B cell (primary cell): ENCODE results near the gene CSF1R. TPM values are rescaled to one million over a fixed set of nuclear protein-coding genes. Genes with fewer than 3 reads are reported as not detected.
"Not testable (repeated sequence)": the region's sequence is repeated elsewhere in the genome, so short reads cannot be mapped to it uniquely, and the experiment has no call there.

ENCODE experiments used
- ATAC-seq: fragments of 200-7000 bp; cut with Tn5 transposase; one replicate; pipeline ENCODE4 v1.10.0; 2021; ENCODE audit warnings: low read depth, mild to moderate bottlenecking, moderate number of reproducible peaks, moderate library complexity
- CTCF ChIA-PET: fragments of 350-600 bp; sonication (Branson Sonifier 250); formaldehyde crosslinking; loops from one replicate; lab custom pipeline; 2021; ENCODE audit warnings: antibody characterized with exemption, inconsistent platforms; lab: Charles Lee
- POLR2A ChIA-PET: fragments of 350-600 bp; sonication (Branson Sonifier 250); formaldehyde crosslinking; loops from one replicate; lab custom pipeline; 2021; ENCODE audit warnings: antibody characterized with exemption; lab: Charles Lee
- DNase-seq: peaks from one replicate; pipeline ENCODE4 v3.0.0; 2013
- H2AFZ ChIP-seq: 2 replicates; pipeline ENCODE4 v1.6.1; 2012; ENCODE audit warnings: mild to moderate bottlenecking, low read depth, low read length; ENCODE audit not compliant: insufficient read depth, poor library complexity, severe bottlenecking
- H3K27ac ChIP-seq, 2 donors: 1 replicate in 1 of 2; 2 replicates in 1 of 2; pipeline ENCODE4 v1.5.1; 2012 to 2013; ENCODE audit warnings: low read length in 2 of 2, mild to moderate bottlenecking in 2 of 2, moderate library complexity in 1 of 2
- H3K27me3 ChIP-seq, 4 experiments: fragments of 200-600 bp in 1 of 4; sonication (generic) in 1 of 4; replicated peaks in 1 of 4; 1 replicate in 2 of 4; 2 replicates in 2 of 4; pipeline versions ENCODE4 v1.6.1 to v1.7.0; 2013 to 2016; ENCODE audit warnings: low read length in 3 of 4, mild to moderate bottlenecking in 2 of 4, mixed read lengths in 1 of 4, moderate library complexity in 1 of 4; ENCODE audit not compliant: insufficient read depth in 4 of 4, control insufficient read depth in 3 of 4; ENCODE audit errors: control extremely low read depth in 1 of 4
- H3K36me3 ChIP-seq, 2 experiments: replicated peaks in 1 of 2; 1 replicate in 1 of 2; 2 replicates in 1 of 2; pipeline versions ENCODE4 v1.6.1 to v1.7.1; 2013; ENCODE audit warnings: low read length in 1 of 2; ENCODE audit not compliant: insufficient read depth in 2 of 2, control insufficient read depth in 1 of 2; ENCODE audit errors: control extremely low read depth in 1 of 2, extremely low read depth in 1 of 2
- H3K4me1 ChIP-seq, 2 donors: fragments of 200-600 bp in 1 of 2; sonication (generic) in 1 of 2; 1 replicate in 1 of 2; 2 replicates in 1 of 2; pipeline versions ENCODE4 v1.5.1 to v1.6.1; 2013 to 2017; ENCODE audit warnings: low read length in 2 of 2; ENCODE audit not compliant: control insufficient read depth in 2 of 2, insufficient read depth in 2 of 2
- H3K4me2 ChIP-seq: replicated peaks from 2 replicates; pipeline ENCODE3; 2012; ENCODE audit warnings: mild to moderate bottlenecking, low read depth, low read length; ENCODE audit not compliant: poor library complexity, severe bottlenecking
- H3K4me3 ChIP-seq, 5 experiments: fragments of 200-600 bp in 1 of 5; sonication (generic) in 1 of 5; 1 replicate in 3 of 5; 2 replicates in 2 of 5; pipeline versions ENCODE4 v1.5.1 to v1.7.0; 2011 to 2016; ENCODE audit warnings: low read length in 4 of 5, mild to moderate bottlenecking in 4 of 5, low read depth in 2 of 5, control low read depth in 1 of 5, moderate library complexity in 1 of 5; ENCODE audit not compliant: insufficient read depth in 1 of 5; ENCODE audit errors: control extremely low read depth in 1 of 5, extremely low read depth in 1 of 5
- H3K79me2 ChIP-seq: fragments of 200-600 bp; sonication (generic); one replicate; pipeline ENCODE4 v1.6.0; 2016; ENCODE audit warnings: low read length; ENCODE audit not compliant: control insufficient read depth, insufficient read depth
- H3K9ac ChIP-seq: fragments of 200-600 bp; sonication (generic); 2 replicates; pipeline ENCODE4 v1.6.1; 2017; ENCODE audit warnings: mild to moderate bottlenecking, low read length, moderate library complexity
- H3K9me3 ChIP-seq, 3 donors: one replicate each; pipeline versions ENCODE4 v1.6.1 to v1.7.1; 2013; ENCODE audit warnings: low read length in 2 of 3; ENCODE audit not compliant: control insufficient read depth in 2 of 3, insufficient read depth in 1 of 3; ENCODE audit errors: control extremely low read depth in 1 of 3
- H4K20me1 ChIP-seq: 2 replicates; pipeline ENCODE4 v1.6.0; 2012; ENCODE audit warnings: mild to moderate bottlenecking, low read length; ENCODE audit not compliant: insufficient read depth, control insufficient read depth, poor library complexity, severe bottlenecking
- H3K27ac Mint-ChIP-seq: one replicate; pipeline ENCODE4 v1.8.0; 2021; ENCODE audit warnings: mixed read lengths
- H3K27me3 Mint-ChIP-seq: one replicate; pipeline ENCODE4 v1.8.0; 2021; ENCODE audit warnings: mixed read lengths
- H3K4me1 Mint-ChIP-seq: one replicate; pipeline ENCODE4 v1.8.0; 2021; ENCODE audit warnings: mixed read lengths
- H3K4me3 Mint-ChIP-seq: one replicate; pipeline ENCODE4 v1.8.0; 2021; ENCODE audit warnings: mixed read lengths
- H3K9me3 Mint-ChIP-seq: one replicate; pipeline ENCODE4 v1.8.0; 2022; ENCODE audit warnings: mixed read lengths; ENCODE audit not compliant: insufficient read depth
- CTCF ChIP-seq: fragments of 200-600 bp; IDR thresholded peaks from one replicate; pipeline ENCODE4 v1.8.0; 2022; ENCODE audit warnings: antibody characterized with exemption, mild to moderate bottlenecking
- EZH2 ChIP-seq: IDR thresholded peaks from 2 replicates; pipeline ENCODE4 v1.6.1; 2012; ENCODE audit warnings: borderline replicate concordance, low read depth, mild to moderate bottlenecking, moderate library complexity, low read length; ENCODE audit not compliant: insufficient read depth, poor library complexity, severe bottlenecking
- WGBS: methylation state at CpG from one replicate; pipeline ENCODE4 v1.1.5; 2013; ENCODE audit warnings: missing lambda C conversion rate; ENCODE audit not compliant: insufficient coverage; 5-methylcytosine and 5-hydroxymethylcytosine counted together
- intact Hi-C: fragments of 100-400 bp; cut with micrococcal nuclease; formaldehyde crosslinking; loops from one replicate; pipeline ENCODE4 v1.10.0; 2022
- polyA plus RNA-seq: library from polyadenylated mRNA; depleted of rRNA; stranded (reverse); fragments of >200 nt; gene quantifications from 2 replicates; pipeline ENCODE4 v1.2.3, GENCODE V29; 2012
- total RNA-seq, 2 donors: library from RNA; stranded (reverse); fragments of 120-200 nt in 1 of 2; gene quantifications; 1 replicate in 1 of 2; 2 replicates in 1 of 2; pipeline versions ENCODE4 v1.2.3 to v1.2.4, GENCODE V29; 2013 to 2022

The CSF1R gene
- total and polyA plus RNA-seq, 2 donors (not counting 1 experiment from before 2014, with no cell fraction given), result 1.6 to 2.5 TPM

GRCh38 chr5:150051657-150052195 lies 34.6 kb downstream of the CSF1R start:
- no peaks in the 10 kb centered on the region for H3K4me1 ChIP-seq
- H3K27me3 Mint-ChIP-seq, result no peaks in the 10 kb centered on the region
- CTCF ChIA-PET, result no interaction called here
- no peak overlapping the region for H3K4me3 ChIP-seq
- no peaks in the 10 kb centered on the region for H3K27me3 ChIP-seq
- H3K27ac ChIP-seq, result no peak overlapping the region
- H3K9me3 Mint-ChIP-seq, result no peaks in the 10 kb centered on the region
- TF ChIP-seq EZH2, result no peak
- TF ChIP-seq CTCF, result no peak
- no peak overlapping the region for H3K27ac Mint-ChIP-seq
- H4K20me1 ChIP-seq, result no peaks in the 10 kb centered on the region
- DNase-seq (no peak), ATAC-seq (no peak)
- H2AFZ ChIP-seq, result no peak overlapping the region
- peaks cover 13 to 80% of the 10 kb centered on the region in 2 experiments for H3K36me3 ChIP-seq
- no peaks in the 10 kb centered on the region for H3K9me3 ChIP-seq
- H3K4me3 Mint-ChIP-seq, result no peak overlapping the region
- H3K9ac ChIP-seq, result no peak overlapping the region
- no peaks in the 10 kb centered on the region for H3K79me2 ChIP-seq
- POLR2A ChIA-PET, result no interaction called here
- WGBS, result 91% methylated on average over 11 of the region's 18 CpGs
- no peak overlapping the region for H3K4me2 ChIP-seq
- H3K4me1 Mint-ChIP-seq, result no peaks in the 10 kb centered on the region
- intact Hi-C loops, result no loop called here

GRCh38 chr5:150050172-150050811 lies 36.1 kb downstream of the CSF1R start:
- H4K20me1 ChIP-seq, H3K27me3 ChIP-seq, H3K4me3 Mint-ChIP-seq, H3K9ac ChIP-seq, H3K27me3 Mint-ChIP-seq, POLR2A ChIA-PET, H2AFZ ChIP-seq, H3K4me3 ChIP-seq, H3K9me3 Mint-ChIP-seq, H3K4me1 Mint-ChIP-seq, ATAC-seq, H3K4me2 ChIP-seq, H3K27ac ChIP-seq, H3K9me3 ChIP-seq, intact Hi-C loops, H3K79me2 ChIP-seq, H3K4me1 ChIP-seq, DNase-seq, H3K27ac Mint-ChIP-seq: not testable (repeated sequence)
- H3K36me3 ChIP-seq, result peaks cover 17 to 89% of the 10 kb centered on the region in 2 experiments
- 100% methylated on average over 12 of the region's 14 CpGs for WGBS
- CTCF ChIA-PET, result interaction anchor here (0.9 kb wide), 1 partner anchor 216 kb away, joined by 3 read pairs; no protein-coding TSS in a partner anchor
